Measurements from ENCODE around the gene CTXND1. TPM values are rescaled to one million over a fixed set of nuclear protein-coding genes. Genes with fewer than 3 reads are reported as not detected.

CTXND1 gene
- total and polyA plus RNA-seq, 2 of the 8 experiments (the other 6 are each of a cell fraction or from before 2014, with no cell fraction given), result 0.03 TPM; not detected in 1

- H3K4me3 ChIP-seq (ENCODE audit: extremely low read depth in 1 of 4, insufficient read depth in 2 of 4, low read depth in 3 of 4, low read length in 4 of 4), result no peak overlapping the region
- H2BK15ac ChIP-seq (ENCODE audit: low read length), result no peak overlapping the region
- no peak overlapping the region for H2BK12ac ChIP-seq (ENCODE audit: low read depth, low read length)
- H2BK20ac ChIP-seq (ENCODE audit: low read length), result no peak overlapping the region
- no peak overlapping the region for H2AFZ ChIP-seq (ENCODE audit: low read length)
- no peak overlapping the region for H3K18ac ChIP-seq (ENCODE audit: extremely low read depth, low read length)
- no peak overlapping the region for H3K23ac ChIP-seq (ENCODE audit: insufficient read length)
- no peak overlapping the region for H4K8ac ChIP-seq (ENCODE audit: extremely low read depth, insufficient read depth, low read length)
- no peaks in the 10 kb centered on the region for H3K27me3 ChIP-seq (replicated peaks in 1 of 4; ENCODE audit: control insufficient read depth in 3 of 4, extremely low read depth in 1 of 4, insufficient read depth in 3 of 4, low read length in 3 of 4)
- H3K4ac ChIP-seq (replicated peaks; ENCODE audit: insufficient read length, low read depth, low read length), result no peak overlapping the region
- ChIA-PET CTCF (ENCODE audit: partially characterized antibody) (interaction anchor here (0.6 to 2.1 kb wide), 8 partner anchors 14 to 836 kb away, joined by 3 to 6 read pairs (median 4); no protein-coding TSS in a partner anchor), POLR2A (ENCODE audit: partially characterized antibody) (interaction anchor here (0.6 kb wide), 1 partner anchor 41 kb away, joined by 3 read pairs; no protein-coding TSS in a partner anchor)
- no peak overlapping the region for H4K5ac ChIP-seq (ENCODE audit: insufficient read length, low read depth, low read length)
- H3K79me1 ChIP-seq (ENCODE audit: low read depth, low read length), result no peaks in the 10 kb centered on the region
- WGBS, 2 experiments (ENCODE audit: extremely low coverage in 1 of 2, insufficient coverage in 1 of 2, insufficient read length in 1 of 2, insufficient replicate concordance in 2 of 2, low coverage in 1 of 2, low lambda C conversion rate in 2 of 2, missing lambda C conversion rate in 1 of 2), result 79% methylated on average over 6 of the region's 6 CpGs; no CpG with 5 or more reads in 1 of the 2 experiments
- no peak overlapping the region for H4K91ac ChIP-seq (replicated peaks; ENCODE audit: insufficient read length, low read length)
- H3K14ac ChIP-seq (ENCODE audit: insufficient read length), result no peak overlapping the region
- H2BK5ac ChIP-seq (ENCODE audit: low read depth, low read length), result no peak overlapping the region
- H3K27ac ChIP-seq (ENCODE audit: low read depth, low read length), result no peak overlapping the region
- DNase-seq (ENCODE audit: low read depth in 1 of 2, low spot score in 2 of 2), result no peak
- H3K23me2 ChIP-seq (ENCODE audit: low read depth, low read length), result no peaks in the 10 kb centered on the region
- 0 out of 8 replicates have a peak, but pooled peaks cover 0 to 5% (median 0%) of the 10 kb centered on the region in 4 experiments for H3K36me3 ChIP-seq (ENCODE audit: control insufficient read depth in 2 of 4, insufficient read depth in 4 of 4, low read length in 3 of 4)
- H2BK120ac ChIP-seq (replicated peaks; ENCODE audit: low read depth, low read length), result no peak overlapping the region
- no peaks in the 10 kb centered on the region for H3K79me2 ChIP-seq (ENCODE audit: control insufficient read depth in 1 of 2, insufficient read depth in 2 of 2, low read length in 2 of 2)
- FAIRE-seq, result no peak
- no peaks in the 10 kb centered on the region for H4K20me1 ChIP-seq (replicated peaks in 1 of 2; ENCODE audit: control insufficient read depth in 1 of 2, insufficient read depth in 2 of 2, low read length in 2 of 2)
- no peak overlapping the region for H3K4me2 ChIP-seq (ENCODE audit: insufficient read depth in 1 of 2, low read depth in 2 of 2, low read length in 2 of 2)
- no peaks in the 10 kb centered on the region for H3K9me3 ChIP-seq (ENCODE audit: insufficient read depth in 2 of 2, low read depth in 1 of 2, low read length in 1 of 2)
- H2AK5ac ChIP-seq (ENCODE audit: low read depth, low read length), result no peak overlapping the region
- H3K56ac ChIP-seq (replicated peaks; ENCODE audit: insufficient read length, low read depth, low read length), result no peak overlapping the region
- no peak overlapping the region for H3K9ac ChIP-seq (replicated peaks in 1 of 4; ENCODE audit: extremely low read depth in 1 of 4, low read depth in 3 of 4, low read length in 3 of 4)
- no peaks in the 10 kb centered on the region for H3K4me1 ChIP-seq (replicated peaks in 1 of 4; ENCODE audit: control insufficient read depth in 3 of 4, insufficient read depth in 4 of 4, low read length in 3 of 4)
- no peak for TF ChIP-seq SP4 (IDR thresholded peaks at IDR 0.05; ENCODE audit: low read length)
- TF ChIP-seq CHD1 (IDR thresholded peaks at IDR 0.05; ENCODE audit: low read depth, low read length), result no peak
- no peak for TF ChIP-seq MAX (IDR thresholded peaks at IDR 0.05)
- TF ChIP-seq USF2 (IDR thresholded peaks at IDR 0.05; ENCODE audit: low read length), result no peak
- TF ChIP-seq RXRA (IDR thresholded peaks at IDR 0.05; ENCODE audit: insufficient read depth, low read depth, low read length), result no peak
- TF ChIP-seq JUN (IDR thresholded peaks at IDR 0.05; ENCODE audit: low read depth, low read length), result no peak
Observed at GRCh38 chr15:80176443-80176842, 75.6 kb downstream of the CTXND1 start.

All from H1 (cell line).